Calu3 (cell line): ENCODE measurements around the gene PSMC4. TPM values are rescaled to one million over a fixed set of nuclear protein-coding genes. Genes with fewer than 3 reads are reported as not detected.

ENCODE experiments used
- BruUV-seq: library from RNA; stranded (reverse); fragments of 400-500 nt; replicated peaks from 2 replicates; lab custom pipeline; 2021; lab: Mats Ljungman, UMichigan
- CTCF ChIA-PET: fragments of 300-600 bp; sonication (Branson Sonifier 250); formaldehyde crosslinking; loops from one replicate; lab custom pipeline; 2022; ENCODE audit warnings: antibody characterized with exemption; lab: Charles Lee
- DNase-seq: peaks from one replicate; pipeline ENCODE4 v3.0.0; 2022
- H3K27ac Mint-ChIP-seq: one replicate; pipeline ENCODE4 v1.8.0; 2022; ENCODE audit warnings: mixed read lengths; ENCODE audit not compliant: unreplicated experiment
- H3K27me3 Mint-ChIP-seq: one replicate; pipeline ENCODE4 v1.8.0; 2022; ENCODE audit warnings: mixed read lengths; ENCODE audit not compliant: unreplicated experiment
- H3K36me3 Mint-ChIP-seq: one replicate; pipeline ENCODE4 v1.8.0; 2022; ENCODE audit warnings: mild to moderate bottlenecking, moderate library complexity, mixed read lengths; ENCODE audit not compliant: insufficient read depth, unreplicated experiment
- H3K4me1 Mint-ChIP-seq: one replicate; pipeline ENCODE4 v1.8.0; 2022; ENCODE audit warnings: mild to moderate bottlenecking, low read depth, mixed read lengths; ENCODE audit not compliant: unreplicated experiment
- H3K4me3 Mint-ChIP-seq: one replicate; pipeline ENCODE4 v1.8.0; 2022; ENCODE audit warnings: mild to moderate bottlenecking, low read depth, moderate library complexity, mixed read lengths; ENCODE audit not compliant: unreplicated experiment
- H3K9me3 Mint-ChIP-seq: one replicate; pipeline ENCODE4 v1.8.0; 2022; ENCODE audit warnings: low read depth, mixed read lengths; ENCODE audit not compliant: unreplicated experiment
- CTCF ChIP-seq: fragments of 200-600 bp; IDR thresholded peaks from one replicate; pipeline ENCODE4 v1.8.0; 2022; ENCODE audit warnings: antibody characterized with exemption; ENCODE audit not compliant: unreplicated experiment
- intact Hi-C: fragments of 100-400 bp; cut with micrococcal nuclease; formaldehyde crosslinking; loops from one replicate; pipeline ENCODE4 v1.10.0; 2022; ENCODE audit not compliant: unreplicated experiment
- total RNA-seq: library from RNA; stranded (reverse); gene quantifications from 2 replicates; pipeline ENCODE4 v1.2.3, GENCODE V29; 2022

Gene PSMC4
- total RNA-seq, 1 experiment from 2014 or later, result 300 TPM

GRCh38 chr19:39982883-39983282 is 11.9 kb downstream of the PSMC4 start:
- no peak for DNase-seq
- Mint-ChIP-seq H3K4me3 (no peak overlapping the region), H3K4me1 (no peaks in the 10 kb centered on the region), H3K9me3 (peaks cover 21% of the 10 kb centered on the region), H3K27me3 (no peaks in the 10 kb centered on the region), H3K27ac (peak overlapping the region; percentile 44), H3K36me3 (peaks cover 94% of the 10 kb centered on the region)
- no peak for TF ChIP-seq CTCF
- no TSS peak for BruUV-seq
- intact Hi-C loops, result no loop called here
- CTCF ChIA-PET, result no interaction called here

- BruUV-seq, result no TSS peak
- CTCF ChIA-PET, result no interaction called here
- H3K4me1 Mint-ChIP-seq, result no peaks in the 10 kb centered on the region
- peaks cover 90% of the 10 kb centered on the region for H3K36me3 Mint-ChIP-seq
- H3K27me3 Mint-ChIP-seq, result no peaks in the 10 kb centered on the region
- H3K4me3 Mint-ChIP-seq, result no peak overlapping the region
- DNase-seq, result no peak
- TF ChIP-seq CTCF, result no peak
- H3K27ac Mint-ChIP-seq, result peak overlapping the region; percentile 44
- intact Hi-C loops, result no loop called here
- peaks cover 21% of the 10 kb centered on the region for H3K9me3 Mint-ChIP-seq
Measured at GRCh38 chr19:39983695-39984300, 12.8 kb downstream of the PSMC4 start.

- Mint-ChIP-seq H3K4me1 (no peaks in the 10 kb centered on the region), H3K9me3 (peaks cover 21% of the 10 kb centered on the region), H3K27me3 (no peaks in the 10 kb centered on the region), H3K27ac (no peak overlapping the region), H3K4me3 (no peak overlapping the region), H3K36me3 (peaks cover 61% of the 10 kb centered on the region)
- no TSS peak for BruUV-seq
- no peak for DNase-seq
- CTCF ChIA-PET, result no interaction called here
- no peak for TF ChIP-seq CTCF
- intact Hi-C loops, result no loop called here
Measured at GRCh38 chr19:39986643-39987042, 15.7 kb downstream of the PSMC4 start.

- H3K27ac Mint-ChIP-seq, result peak overlapping the region; percentile 40
- no peak for TF ChIP-seq CTCF
- H3K4me1 Mint-ChIP-seq, result no peaks in the 10 kb centered on the region
- no peaks in the 10 kb centered on the region for H3K27me3 Mint-ChIP-seq
- BruUV-seq, result no TSS peak
- intact Hi-C loops, result no loop called here
- DNase-seq, result no peak
- no peak overlapping the region for H3K4me3 Mint-ChIP-seq
- CTCF ChIA-PET, result no interaction called here
- H3K36me3 Mint-ChIP-seq, result peaks cover 56% of the 10 kb centered on the region
- H3K9me3 Mint-ChIP-seq, result peaks cover 23% of the 10 kb centered on the region
Measured at GRCh38 chr19:39987167-39987566, 16.2 kb downstream of the PSMC4 start.
